DND-41 (cell line): ENCODE data around the gene TSPAN11.

Source experiments
- EZH2 ChIP-seq: IDR thresholded peaks from 3 replicates; pipeline ENCODE4 v1.6.1; 2012; ENCODE audit warnings: borderline replicate concordance, low read depth, mild to moderate bottlenecking, moderate library complexity, low read length, inconsistent platforms; ENCODE audit not compliant: severe bottlenecking
- TF ChIP-seq, protein P1 (sequence below): IDR thresholded peaks from 2 replicates; pipeline ENCODE4 v1.5.1; 2012; ENCODE audit warnings: borderline replicate concordance, low read length, moderate library complexity, mild to moderate bottlenecking; ENCODE audit not compliant: poor library complexity, severe bottlenecking; ENCODE audit errors: extremely low read depth

DNA sequence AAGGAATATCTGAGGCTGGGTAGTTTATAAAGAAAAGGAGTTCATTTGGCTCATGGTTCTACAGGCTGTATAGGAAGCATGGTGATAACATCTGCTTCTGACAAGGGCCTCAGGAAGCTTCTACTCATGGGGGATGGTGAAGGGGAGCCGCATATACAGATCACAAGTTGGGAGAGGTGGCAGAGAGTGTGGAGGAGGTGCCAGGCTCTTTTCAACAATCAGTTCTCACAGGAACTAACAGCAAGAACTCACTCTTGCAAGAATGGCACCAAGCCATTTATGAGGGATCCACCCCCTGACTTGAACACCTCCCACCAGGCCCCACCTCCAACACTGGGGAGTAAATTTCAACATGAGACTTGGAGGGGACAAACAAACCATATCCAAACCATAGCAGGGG, 3.5 kb upstream of the TSPAN11 start:
- TF ChIP-seq, protein P1, sequence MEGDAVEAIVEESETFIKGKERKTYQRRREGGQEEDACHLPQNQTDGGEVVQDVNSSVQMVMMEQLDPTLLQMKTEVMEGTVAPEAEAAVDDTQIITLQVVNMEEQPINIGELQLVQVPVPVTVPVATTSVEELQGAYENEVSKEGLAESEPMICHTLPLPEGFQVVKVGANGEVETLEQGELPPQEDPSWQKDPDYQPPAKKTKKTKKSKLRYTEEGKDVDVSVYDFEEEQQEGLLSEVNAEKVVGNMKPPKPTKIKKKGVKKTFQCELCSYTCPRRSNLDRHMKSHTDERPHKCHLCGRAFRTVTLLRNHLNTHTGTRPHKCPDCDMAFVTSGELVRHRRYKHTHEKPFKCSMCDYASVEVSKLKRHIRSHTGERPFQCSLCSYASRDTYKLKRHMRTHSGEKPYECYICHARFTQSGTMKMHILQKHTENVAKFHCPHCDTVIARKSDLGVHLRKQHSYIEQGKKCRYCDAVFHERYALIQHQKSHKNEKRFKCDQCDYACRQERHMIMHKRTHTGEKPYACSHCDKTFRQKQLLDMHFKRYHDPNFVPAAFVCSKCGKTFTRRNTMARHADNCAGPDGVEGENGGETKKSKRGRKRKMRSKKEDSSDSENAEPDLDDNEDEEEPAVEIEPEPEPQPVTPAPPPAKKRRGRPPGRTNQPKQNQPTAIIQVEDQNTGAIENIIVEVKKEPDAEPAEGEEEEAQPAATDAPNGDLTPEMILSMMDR: no peak
- no peak for TF ChIP-seq EZH2
